ENCODE measurements around the gene SPATA2.

DNA sequence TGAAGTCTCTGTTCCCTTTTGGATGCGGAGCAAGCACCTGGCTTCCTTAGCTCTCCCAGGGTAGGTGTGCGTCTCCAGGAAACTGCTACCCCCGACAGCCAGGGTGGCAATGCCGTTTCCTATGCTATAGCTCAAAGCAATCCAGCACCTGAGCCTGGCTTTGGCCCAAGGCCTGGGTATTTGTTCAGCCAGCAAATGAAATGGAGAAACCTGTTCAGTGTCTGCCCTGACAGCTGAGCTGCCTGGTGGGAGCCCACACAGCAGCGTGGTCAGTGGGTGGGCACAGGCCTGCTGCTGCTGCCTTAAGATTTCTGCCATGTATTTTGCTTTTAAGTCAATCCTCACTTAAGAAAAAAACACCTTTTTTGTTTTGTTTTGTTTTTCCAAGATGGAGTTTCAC is 13.7 kb downstream of the SPATA2 start:
- TF ChIP-seq, protein P1, sequence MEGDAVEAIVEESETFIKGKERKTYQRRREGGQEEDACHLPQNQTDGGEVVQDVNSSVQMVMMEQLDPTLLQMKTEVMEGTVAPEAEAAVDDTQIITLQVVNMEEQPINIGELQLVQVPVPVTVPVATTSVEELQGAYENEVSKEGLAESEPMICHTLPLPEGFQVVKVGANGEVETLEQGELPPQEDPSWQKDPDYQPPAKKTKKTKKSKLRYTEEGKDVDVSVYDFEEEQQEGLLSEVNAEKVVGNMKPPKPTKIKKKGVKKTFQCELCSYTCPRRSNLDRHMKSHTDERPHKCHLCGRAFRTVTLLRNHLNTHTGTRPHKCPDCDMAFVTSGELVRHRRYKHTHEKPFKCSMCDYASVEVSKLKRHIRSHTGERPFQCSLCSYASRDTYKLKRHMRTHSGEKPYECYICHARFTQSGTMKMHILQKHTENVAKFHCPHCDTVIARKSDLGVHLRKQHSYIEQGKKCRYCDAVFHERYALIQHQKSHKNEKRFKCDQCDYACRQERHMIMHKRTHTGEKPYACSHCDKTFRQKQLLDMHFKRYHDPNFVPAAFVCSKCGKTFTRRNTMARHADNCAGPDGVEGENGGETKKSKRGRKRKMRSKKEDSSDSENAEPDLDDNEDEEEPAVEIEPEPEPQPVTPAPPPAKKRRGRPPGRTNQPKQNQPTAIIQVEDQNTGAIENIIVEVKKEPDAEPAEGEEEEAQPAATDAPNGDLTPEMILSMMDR (IDR thresholded peaks at IDR 0.05) = no peak
- TF ChIP-seq POLR2A (IDR thresholded peaks at IDR 0.05; ENCODE audit: low read depth) (no peak), POLR2AphosphoS5 (IDR thresholded peaks at IDR 0.05) (no peak)
